ENCODE results near the gene MBD4. TPM values are rescaled to one million over a fixed set of nuclear protein-coding genes. Genes with fewer than 3 reads are reported as not detected.
"Not testable (repeated sequence)": the region's sequence is repeated elsewhere in the genome, so short reads cannot be mapped to it uniquely, and the experiment has no call there.

Gene MBD4
- total RNA-seq, 6 experiments from 2014 or later: 16.9 to 26.1 (median 25.3) TPM

GRCh38 chr3:129481766-129482332 lies 42.1 kb upstream of the MBD4 start:
- no peaks in the 10 kb centered on the region for H3K27me3 ChIP-seq
- H3K4me3 ChIP-seq: no peak overlapping the region
- no peak for DNase-seq
- TF ChIP-seq CTCF (IDR thresholded peaks at IDR 0.05): no peak
- no peak for TF ChIP-seq POLR2A (IDR thresholded peaks at IDR 0.05)
- peak in 1 of 4 donors; percentile 30 for ATAC-seq
- peaks cover 0 to 20% (median 0%) of the 10 kb centered on the region in 4 donors for H3K36me3 ChIP-seq
- peaks cover 0 to 5% (median 0%) of the 10 kb centered on the region in 4 donors for H3K4me1 ChIP-seq
- no peaks in the 10 kb centered on the region for H3K9me3 ChIP-seq
- intact Hi-C loops (cut with DNase I): loop anchor here (10.0 kb wide), 1 partner anchor 133 kb away; no protein-coding TSS in a partner anchor
- no peak overlapping the region for H3K27ac ChIP-seq
- 56% methylated on average over 5 of the region's 12 CpGs for WGBS (ENCODE audit: insufficient coverage, low coverage, low lambda C conversion rate, missing lambda C conversion rate)

GRCh38 chr3:129481225-129481765 lies 41.5 kb upstream of the MBD4 start:
- ATAC-seq, DNase-seq, H3K27me3 ChIP-seq, H3K4me1 ChIP-seq, H3K9me3 ChIP-seq, H3K4me3 ChIP-seq, H3K27ac ChIP-seq: not testable (repeated sequence)
- 60% methylated on average over 2 of the region's 11 CpGs for WGBS (ENCODE audit: insufficient coverage, low coverage, low lambda C conversion rate, missing lambda C conversion rate)
- intact Hi-C loops (cut with DNase I): loop anchor here (10.0 kb wide), 1 partner anchor 134 kb away; no protein-coding TSS in a partner anchor
- H3K36me3 ChIP-seq: peaks cover 0 to 20% (median 0%) of the 10 kb centered on the region in 4 donors

GRCh38 chr3:129476586-129476985 lies 36.8 kb upstream of the MBD4 start:
- no peak for ATAC-seq

GRCh38 chr3:129475863-129476262 lies 36.1 kb upstream of the MBD4 start:
- ATAC-seq: no peak
- TF ChIP-seq POLR2A (IDR thresholded peaks at IDR 0.05) (no peak), CTCF (IDR thresholded peaks at IDR 0.05) (no peak)
- DNase-seq: no peak
- H3K36me3 ChIP-seq: peaks cover 0 to 20% (median 0%) of the 10 kb centered on the region in 4 donors
- H3K4me1 ChIP-seq: peaks cover 0 to 33% (median 7%) of the 10 kb centered on the region in 4 donors
- no peaks in the 10 kb centered on the region for H3K27me3 ChIP-seq
- H3K9me3 ChIP-seq: no peaks in the 10 kb centered on the region
- WGBS (ENCODE audit: insufficient coverage, low coverage, low lambda C conversion rate, missing lambda C conversion rate): 95% methylated on average over 3 of the region's 3 CpGs
- no peak overlapping the region for H3K4me3 ChIP-seq
- no peak overlapping the region for H3K27ac ChIP-seq
- intact Hi-C loops (cut with DNase I): no loop called here

More at GRCh38 chr3:129476586-129476985, 36.8 kb upstream of the MBD4 start:
- no peak for DNase-seq
- H3K27ac ChIP-seq: no peak overlapping the region
- WGBS (ENCODE audit: insufficient coverage, low coverage, low lambda C conversion rate, missing lambda C conversion rate): 96% methylated on average over 6 of the region's 6 CpGs
- no peaks in the 10 kb centered on the region for H3K9me3 ChIP-seq
- H3K36me3 ChIP-seq: peaks cover 0 to 20% (median 0%) of the 10 kb centered on the region in 4 donors
- H3K4me1 ChIP-seq: peaks cover 0 to 33% (median 7%) of the 10 kb centered on the region in 4 donors
- TF ChIP-seq POLR2A (IDR thresholded peaks at IDR 0.05): no peak
- no peak for TF ChIP-seq CTCF (IDR thresholded peaks at IDR 0.05)
- H3K4me3 ChIP-seq: no peak overlapping the region
- H3K27me3 ChIP-seq: no peaks in the 10 kb centered on the region
- intact Hi-C loops (cut with DNase I): no loop called here

Measured in right lobe of liver (tissue), 6 donors.